ENCODE measurements around the gene STARD8.

The STARD8 gene

DNA sequence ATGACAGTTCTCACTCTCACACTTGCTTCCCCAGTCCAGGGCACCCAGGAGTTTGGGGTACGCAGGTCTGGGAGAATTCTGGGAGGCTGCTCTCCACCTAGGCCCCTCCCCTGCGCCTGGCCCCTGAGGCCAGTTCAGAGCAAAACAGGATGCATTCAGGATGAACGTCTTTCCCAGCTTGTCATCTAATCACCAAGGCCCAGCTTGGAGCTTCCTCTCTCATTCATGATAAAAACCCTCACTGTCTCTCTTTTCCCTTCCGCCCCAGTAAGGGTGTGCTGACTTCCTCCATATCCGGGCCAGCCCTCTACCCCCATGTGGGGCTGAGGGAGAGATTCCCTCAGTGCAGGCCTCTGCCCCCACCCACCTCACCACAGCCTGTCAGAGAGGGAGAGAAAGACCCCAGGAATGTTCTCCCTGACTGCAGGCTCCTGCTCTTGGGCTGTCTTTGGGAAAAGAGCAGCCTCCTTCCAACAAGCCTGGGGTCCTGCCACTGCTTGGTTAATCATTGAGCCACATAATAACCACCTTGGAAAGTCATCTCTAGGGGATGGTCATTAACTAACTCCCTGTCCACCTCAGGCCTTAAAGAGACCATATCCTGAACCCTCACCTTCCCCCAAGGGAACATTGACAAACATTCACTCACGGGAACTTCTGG lies 50.1 kb downstream of the STARD8 start:
- DNase-seq (ENCODE audit: low read depth) = no peak
- TF ChIP-seq, protein P1, sequence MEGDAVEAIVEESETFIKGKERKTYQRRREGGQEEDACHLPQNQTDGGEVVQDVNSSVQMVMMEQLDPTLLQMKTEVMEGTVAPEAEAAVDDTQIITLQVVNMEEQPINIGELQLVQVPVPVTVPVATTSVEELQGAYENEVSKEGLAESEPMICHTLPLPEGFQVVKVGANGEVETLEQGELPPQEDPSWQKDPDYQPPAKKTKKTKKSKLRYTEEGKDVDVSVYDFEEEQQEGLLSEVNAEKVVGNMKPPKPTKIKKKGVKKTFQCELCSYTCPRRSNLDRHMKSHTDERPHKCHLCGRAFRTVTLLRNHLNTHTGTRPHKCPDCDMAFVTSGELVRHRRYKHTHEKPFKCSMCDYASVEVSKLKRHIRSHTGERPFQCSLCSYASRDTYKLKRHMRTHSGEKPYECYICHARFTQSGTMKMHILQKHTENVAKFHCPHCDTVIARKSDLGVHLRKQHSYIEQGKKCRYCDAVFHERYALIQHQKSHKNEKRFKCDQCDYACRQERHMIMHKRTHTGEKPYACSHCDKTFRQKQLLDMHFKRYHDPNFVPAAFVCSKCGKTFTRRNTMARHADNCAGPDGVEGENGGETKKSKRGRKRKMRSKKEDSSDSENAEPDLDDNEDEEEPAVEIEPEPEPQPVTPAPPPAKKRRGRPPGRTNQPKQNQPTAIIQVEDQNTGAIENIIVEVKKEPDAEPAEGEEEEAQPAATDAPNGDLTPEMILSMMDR (IDR thresholded peaks at IDR 0.05; ENCODE audit: control insufficient read depth, extremely low read depth, insufficient read depth) = no peak
- H3K4me3 ChIP-seq (ENCODE audit: low read depth, low read length) = no peak overlapping the region

DNA sequence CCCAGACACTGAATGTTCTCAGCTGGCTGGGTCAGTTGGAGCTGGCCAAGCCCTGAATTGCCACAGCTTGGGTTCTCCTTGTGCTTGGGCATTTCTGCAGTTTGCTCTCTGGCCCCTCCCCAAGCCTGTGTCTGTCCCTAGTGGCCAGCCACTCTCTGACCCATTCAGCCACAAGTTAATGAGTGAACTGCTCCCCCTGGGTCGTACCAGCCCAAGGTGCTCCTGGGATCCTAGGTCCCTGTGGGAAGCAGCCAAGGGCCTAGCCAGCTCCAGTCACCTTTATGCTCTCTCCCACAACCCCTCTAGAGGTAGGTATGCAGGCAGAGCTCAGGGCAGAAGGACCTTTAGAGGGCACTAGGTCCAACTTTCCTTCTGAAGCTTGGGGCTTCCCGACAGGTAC lies 51.5 kb downstream of the STARD8 start:
- TF ChIP-seq, protein P1 (IDR thresholded peaks at IDR 0.05; ENCODE audit: control insufficient read depth, extremely low read depth, insufficient read depth) = no peak
- DNase-seq (ENCODE audit: low read depth) = no peak

DNA sequence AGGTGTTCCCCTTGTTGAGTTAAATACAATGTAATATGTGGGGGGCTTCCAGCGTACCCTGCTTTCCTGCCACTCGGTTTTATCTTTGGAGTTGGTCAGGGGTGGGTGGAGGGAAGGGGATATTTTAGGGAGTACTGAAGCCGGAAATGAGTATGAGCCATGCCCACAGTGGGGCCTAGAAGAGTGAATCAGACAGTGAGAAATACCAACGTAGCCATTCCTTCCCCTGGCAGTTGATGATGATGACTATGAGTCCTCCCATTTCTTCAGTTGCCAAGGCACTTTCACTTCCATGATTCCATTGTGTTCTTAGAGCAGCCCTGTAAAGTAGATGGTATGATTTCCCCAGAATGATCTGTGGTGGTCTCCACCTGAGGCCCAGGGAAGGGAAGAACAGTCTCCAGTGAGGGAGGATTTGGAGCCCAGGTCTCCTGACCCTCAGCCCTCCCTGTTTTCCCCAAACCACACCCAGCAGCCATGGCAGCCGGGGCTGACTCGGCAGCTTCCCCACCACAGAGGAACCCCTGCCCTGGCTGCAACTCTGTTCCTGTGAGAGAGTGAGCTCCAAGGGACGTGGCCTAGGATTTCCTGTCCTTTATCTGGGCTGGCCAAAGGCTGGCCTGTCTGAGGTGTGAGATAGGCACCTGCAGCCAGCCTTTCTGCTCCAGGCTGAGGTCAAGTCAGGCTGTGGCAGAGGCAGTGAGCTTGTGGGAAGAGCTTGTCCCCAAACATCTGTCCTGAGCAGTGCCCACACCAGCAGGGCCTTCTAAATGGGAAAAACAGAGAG lies 52.7 kb downstream of the STARD8 start:
- TF ChIP-seq, protein P1 (IDR thresholded peaks at IDR 0.05; ENCODE audit: control insufficient read depth, extremely low read depth, insufficient read depth) = no peak
- H3K4me3 ChIP-seq (ENCODE audit: low read depth, low read length) = no peak overlapping the region
- DNase-seq (ENCODE audit: low read depth) = no peak

More for the DNA sequence above, 51.5 kb downstream of the STARD8 start:
- H3K4me3 ChIP-seq (ENCODE audit: low read depth, low read length) = no peak overlapping the region

DNA sequence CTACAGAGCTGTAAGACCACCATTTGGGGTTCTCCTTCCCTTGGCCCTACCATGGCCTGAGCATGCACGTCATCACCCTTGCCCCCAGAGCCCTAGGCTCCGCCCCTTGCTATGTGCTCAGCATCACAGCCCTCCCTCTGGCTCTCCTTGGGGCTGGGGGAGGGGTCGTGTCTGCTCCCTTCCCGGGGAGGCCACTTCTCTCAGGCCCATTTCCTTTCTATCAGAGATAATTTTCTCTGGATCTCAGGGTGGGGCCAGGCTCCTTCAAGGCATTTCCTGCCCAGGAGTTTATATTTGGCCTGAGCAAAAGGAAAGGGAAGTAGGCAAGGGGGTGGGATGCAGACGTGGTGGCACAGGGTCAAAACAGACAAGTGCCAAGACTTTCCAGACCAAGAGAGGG lies 55.9 kb downstream of the STARD8 start:
- no peak for DNase-seq (ENCODE audit: low read depth)
- TF ChIP-seq, protein P1 (IDR thresholded peaks at IDR 0.05; ENCODE audit: control insufficient read depth, extremely low read depth, insufficient read depth) = no peak
- no peak overlapping the region for H3K4me3 ChIP-seq (ENCODE audit: low read depth, low read length)

DNA sequence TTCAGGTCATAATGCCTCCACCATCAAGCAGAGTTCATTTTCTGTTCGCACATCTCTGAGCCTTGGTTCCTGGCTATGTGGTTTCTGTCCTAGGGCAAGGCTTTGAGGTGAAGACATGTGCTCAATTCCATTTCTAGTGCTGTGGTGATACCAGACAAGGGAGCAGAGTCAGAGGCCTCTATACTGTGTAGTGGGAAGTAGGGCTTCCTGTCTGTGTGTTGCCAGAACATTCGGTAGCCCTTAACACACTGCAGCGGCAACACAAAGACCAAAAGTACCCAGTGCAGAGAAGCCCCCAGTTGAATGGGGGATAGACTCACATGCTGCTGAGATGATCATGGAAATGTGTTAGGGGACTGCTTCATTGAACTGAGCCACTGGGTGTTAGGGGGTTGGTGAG lies 56.4 kb downstream of the STARD8 start:
- DNase-seq (ENCODE audit: low read depth) = no peak
- H3K4me3 ChIP-seq (ENCODE audit: low read depth, low read length) = no peak overlapping the region
- TF ChIP-seq, protein P1 (IDR thresholded peaks at IDR 0.05; ENCODE audit: control insufficient read depth, extremely low read depth, insufficient read depth) = no peak

DNA sequence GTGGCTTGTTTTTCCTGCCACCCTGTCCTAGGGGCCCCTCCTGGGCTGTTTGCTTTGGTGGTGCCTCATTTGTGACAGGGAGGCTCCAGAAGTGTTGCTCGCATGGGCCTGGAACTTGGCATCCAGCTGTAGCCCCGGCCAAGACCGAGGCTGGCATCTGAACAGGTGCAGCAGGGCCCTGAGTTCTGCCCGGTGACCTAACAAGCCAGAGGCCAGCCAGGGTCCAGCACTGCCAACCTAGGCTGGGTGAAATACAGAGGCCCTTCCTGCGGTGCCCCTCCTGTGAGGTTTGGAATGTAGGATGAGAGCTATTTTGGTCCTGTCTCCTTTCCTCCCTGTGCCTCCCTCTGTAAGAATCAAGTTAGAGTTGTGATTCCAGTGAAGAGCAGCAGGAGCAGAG lies 58.5 kb downstream of the STARD8 start:
- TF ChIP-seq, protein P1 (IDR thresholded peaks at IDR 0.05; ENCODE audit: control insufficient read depth, extremely low read depth, insufficient read depth) = no peak
- no peak for DNase-seq (ENCODE audit: low read depth)
- H3K4me3 ChIP-seq (ENCODE audit: low read depth, low read length) = no peak overlapping the region
